Suprapubic skin (tissue), 4 donors: ENCODE measurements around the gene NSMF. TPM values are rescaled to one million over a fixed set of nuclear protein-coding genes. Genes with fewer than 3 reads are reported as not detected.
A peak's percentile ranks its signal among the peaks of the same experiment; 100 is the strongest.

Experiments
- DNase-seq, 2 donors: peaks; one replicate each; pipeline ENCODE4 v3.0.0-alpha.2; 2019; ENCODE audit warnings: low spot score in 2 of 2
- H3K27ac ChIP-seq: fragments of 200-600 bp; sonication (generic); one replicate; pipeline ENCODE4 v1.5.1; 2019
- H3K27me3 ChIP-seq: fragments of 200-600 bp; sonication (generic); one replicate; pipeline ENCODE4 v1.5.1; 2019
- H3K36me3 ChIP-seq: fragments of 200-600 bp; sonication (generic); one replicate; pipeline ENCODE4 v1.5.1; 2019
- H3K4me1 ChIP-seq: fragments of 200-600 bp; sonication (generic); one replicate; pipeline ENCODE4 v1.5.1; 2019
- H3K4me3 ChIP-seq: fragments of 200-600 bp; sonication (generic); one replicate; pipeline ENCODE4 v1.5.1; 2019; ENCODE audit warnings: mild to moderate bottlenecking
- H3K9me3 ChIP-seq: fragments of 200-600 bp; sonication (generic); one replicate; pipeline ENCODE4 v1.5.1; 2019
- EP300 ChIP-seq: sonication (generic); formaldehyde crosslinking; IDR thresholded peaks from one replicate; pipeline ENCODE4 v1.6.1; 2017; ENCODE audit warnings: antibody characterized with exemption
- POLR2A ChIP-seq, 2 donors: fragments of 450-650 bp; IDR thresholded peaks; one replicate each; pipeline ENCODE4 v1.6.1; 2017; ENCODE audit warnings: antibody characterized with exemption in 2 of 2, mild to moderate bottlenecking in 2 of 2, moderate library complexity in 2 of 2
- POLR2AphosphoS5 ChIP-seq, 3 donors: sonication (generic); formaldehyde crosslinking; IDR thresholded peaks; one replicate each; pipeline ENCODE4 v1.6.1; 2017; ENCODE audit warnings: antibody characterized with exemption in 3 of 3
- WGBS: methylation state at CpG from one replicate; pipeline ENCODE4 v1.1.5; 2018; 5-methylcytosine and 5-hydroxymethylcytosine counted together
- total RNA-seq, 4 donors: library from RNA; depleted of rRNA; stranded (reverse); fragments of >200 nt; gene quantifications; one replicate each; pipeline ENCODE4 v1.1.0, GENCODE V29; 2016
- TF ChIP-seq, protein P1 (sequence below), 2 donors: fragments of 200-600 bp in 1 of 2; fragments of 450-650 bp in 1 of 2; sonication (generic) in 1 of 2; IDR thresholded peaks; one replicate each; pipeline ENCODE4 v1.5.1; 2016 to 2019; ENCODE audit warnings: antibody characterized with exemption in 2 of 2, mild to moderate bottlenecking in 1 of 2, moderate library complexity in 1 of 2

NSMF gene
- total RNA-seq, 4 donors from 2014 or later: 36.1 to 48.1 (median 39.8) TPM

DNA sequence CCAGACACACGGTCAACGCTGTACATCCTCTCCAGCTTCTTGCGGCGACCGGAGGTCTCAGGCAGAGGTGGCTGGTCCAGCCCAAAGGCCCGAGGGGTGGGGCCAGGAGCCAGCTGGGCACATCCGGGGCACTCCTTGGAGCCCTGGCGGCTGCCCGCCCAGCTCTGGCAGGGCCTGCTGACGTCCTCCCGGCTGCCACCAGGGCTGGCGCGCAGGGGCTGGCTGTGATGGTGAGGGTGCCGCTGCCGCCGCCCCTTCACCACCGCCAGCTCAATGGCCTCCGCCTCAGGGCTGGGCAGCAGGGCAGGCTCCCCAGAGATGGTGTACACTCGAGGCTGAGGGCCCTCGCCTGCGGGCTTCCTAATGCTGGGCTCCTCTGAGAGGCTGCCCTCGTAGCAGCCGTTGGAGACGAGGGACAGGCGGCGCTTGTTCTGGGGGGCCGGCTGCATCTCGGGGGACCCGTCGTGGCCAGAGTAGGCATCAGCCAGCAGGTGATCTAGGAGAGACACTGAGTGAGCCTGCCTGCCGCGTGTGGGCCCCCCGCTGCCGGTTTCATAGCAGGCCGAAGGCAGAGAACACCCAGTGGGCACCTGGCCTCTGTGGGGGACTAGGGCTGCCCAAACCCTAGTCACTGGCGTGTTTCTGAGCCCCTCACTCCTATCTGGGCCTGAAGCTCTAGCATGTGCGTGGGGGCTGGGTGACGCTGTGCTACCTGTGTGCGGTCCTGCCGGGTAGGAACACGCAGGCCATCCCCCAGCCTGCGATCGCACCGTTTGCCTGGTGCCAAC, 1.5 kb downstream of the NSMF start:
- H3K4me1 ChIP-seq: peaks cover 58% of the 10 kb centered on the region

DNA sequence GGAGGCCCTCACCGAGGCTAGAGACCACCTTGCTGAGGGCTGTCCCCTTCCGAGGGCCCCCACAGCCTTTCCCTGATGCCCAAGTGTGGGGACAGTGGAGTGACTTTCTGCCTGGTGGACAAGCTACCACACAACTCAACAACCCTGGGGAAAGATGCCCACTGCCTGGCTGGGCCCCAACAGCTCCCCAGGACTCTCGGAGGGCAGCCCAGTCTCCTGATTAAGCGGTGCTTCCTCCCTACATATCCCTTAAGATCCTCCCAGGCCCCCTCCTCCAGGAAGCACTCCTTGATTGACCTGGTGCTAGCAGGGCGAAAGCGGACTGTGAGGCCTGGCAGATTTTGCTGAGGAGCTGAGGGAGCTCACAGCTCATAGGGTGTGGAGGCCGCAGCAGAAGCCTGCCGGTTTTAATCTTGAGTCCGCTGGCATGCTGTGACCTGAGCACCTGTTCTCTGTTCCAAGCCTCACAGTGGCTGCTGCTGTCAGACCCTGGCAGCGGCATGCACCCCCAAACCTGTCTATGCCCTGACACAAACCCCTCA, 2.2 kb downstream of the NSMF start:
- peak in 1 of 2 donors; percentile 67 for DNase-seq
- Histone ChIP-seq H3K9me3 (no peaks in the 10 kb centered on the region), H3K27ac (no peak overlapping the region), H3K27me3 (no peaks in the 10 kb centered on the region), H3K4me3 (no peak overlapping the region), H3K4me1 (peaks cover 58% of the 10 kb centered on the region), H3K36me3 (peaks cover 26% of the 10 kb centered on the region)
- no peak for TF ChIP-seq POLR2A (IDR thresholded peaks at IDR 0.05)
- TF ChIP-seq, protein P1, sequence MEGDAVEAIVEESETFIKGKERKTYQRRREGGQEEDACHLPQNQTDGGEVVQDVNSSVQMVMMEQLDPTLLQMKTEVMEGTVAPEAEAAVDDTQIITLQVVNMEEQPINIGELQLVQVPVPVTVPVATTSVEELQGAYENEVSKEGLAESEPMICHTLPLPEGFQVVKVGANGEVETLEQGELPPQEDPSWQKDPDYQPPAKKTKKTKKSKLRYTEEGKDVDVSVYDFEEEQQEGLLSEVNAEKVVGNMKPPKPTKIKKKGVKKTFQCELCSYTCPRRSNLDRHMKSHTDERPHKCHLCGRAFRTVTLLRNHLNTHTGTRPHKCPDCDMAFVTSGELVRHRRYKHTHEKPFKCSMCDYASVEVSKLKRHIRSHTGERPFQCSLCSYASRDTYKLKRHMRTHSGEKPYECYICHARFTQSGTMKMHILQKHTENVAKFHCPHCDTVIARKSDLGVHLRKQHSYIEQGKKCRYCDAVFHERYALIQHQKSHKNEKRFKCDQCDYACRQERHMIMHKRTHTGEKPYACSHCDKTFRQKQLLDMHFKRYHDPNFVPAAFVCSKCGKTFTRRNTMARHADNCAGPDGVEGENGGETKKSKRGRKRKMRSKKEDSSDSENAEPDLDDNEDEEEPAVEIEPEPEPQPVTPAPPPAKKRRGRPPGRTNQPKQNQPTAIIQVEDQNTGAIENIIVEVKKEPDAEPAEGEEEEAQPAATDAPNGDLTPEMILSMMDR (IDR thresholded peaks at IDR 0.05): no peak
- WGBS: 88% methylated on average over 9 of the region's 10 CpGs

More for the DNA sequence above, 1.5 kb downstream of the NSMF start:
- H3K4me3 ChIP-seq: peak overlapping the region; percentile 81
- DNase-seq: peak in 1 of 2 donors; percentile 70
- TF ChIP-seq POLR2AphosphoS5 (IDR thresholded peaks at IDR 0.05) (no peak), EP300 (no peak), POLR2A (IDR thresholded peaks at IDR 0.05) (no peak)
- TF ChIP-seq, protein P1 (IDR thresholded peaks at IDR 0.05): no peak
- WGBS: 94% methylated on average over 5 of the region's 44 CpGs
- peaks cover 23% of the 10 kb centered on the region for H3K36me3 ChIP-seq
- no peaks in the 10 kb centered on the region for H3K9me3 ChIP-seq
- no peaks in the 10 kb centered on the region for H3K27me3 ChIP-seq
- H3K27ac ChIP-seq: no peak overlapping the region

DNA sequence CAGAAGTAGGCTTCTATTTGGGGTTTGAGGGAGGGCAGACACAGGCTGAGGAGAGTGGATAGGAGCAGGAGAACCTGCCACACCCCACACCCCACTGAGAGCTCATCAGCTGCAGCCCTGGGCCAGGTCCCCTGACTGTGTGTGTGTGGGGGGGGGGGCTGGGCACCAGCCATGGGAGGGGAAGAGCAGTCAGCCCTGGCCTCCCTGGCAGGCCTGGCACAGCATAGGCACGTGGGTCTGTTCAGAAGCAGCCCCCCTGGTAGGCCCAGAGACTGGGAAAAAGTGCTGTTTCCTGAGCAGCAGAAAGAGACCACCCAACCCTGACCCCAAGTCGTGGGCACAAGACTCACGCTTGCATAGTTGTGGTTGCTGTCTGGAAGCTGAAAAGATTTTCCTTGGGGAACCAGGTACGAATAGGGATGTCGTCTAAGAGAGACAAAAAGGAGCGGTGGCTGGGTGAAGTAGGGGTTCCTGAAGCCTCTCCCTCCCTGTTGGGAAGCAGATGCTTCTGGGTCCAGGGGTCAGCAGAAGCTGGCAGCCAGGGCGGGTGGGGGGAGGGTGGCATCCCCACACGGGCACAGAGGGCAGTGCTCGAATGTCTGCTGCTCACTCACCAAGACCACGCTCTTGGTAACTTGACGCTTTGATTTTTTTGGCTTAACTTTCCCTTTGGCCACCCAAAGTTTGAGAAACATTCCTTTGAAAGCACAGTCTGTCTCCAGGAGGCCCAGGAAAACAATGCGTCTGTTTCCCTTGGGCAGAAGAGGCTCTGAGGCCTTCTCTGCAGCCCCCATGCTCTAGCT, 2.9 kb downstream of the NSMF start:
- Histone ChIP-seq H3K4me1 (peaks cover 58% of the 10 kb centered on the region), H3K27ac (no peak overlapping the region), H3K9me3 (no peaks in the 10 kb centered on the region), H3K36me3 (peaks cover 22% of the 10 kb centered on the region), H3K27me3 (no peaks in the 10 kb centered on the region), H3K4me3 (no peak overlapping the region)
- DNase-seq: peak in 1 of 2 donors; percentile 58
- no peak for TF ChIP-seq EP300
- TF ChIP-seq POLR2AphosphoS5 (IDR thresholded peaks at IDR 0.05): no peak
- TF ChIP-seq, protein P1 (IDR thresholded peaks at IDR 0.05): no peak
- no peak for TF ChIP-seq POLR2A (IDR thresholded peaks at IDR 0.05)
- 82% methylated on average over 12 of the region's 12 CpGs for WGBS

DNA sequence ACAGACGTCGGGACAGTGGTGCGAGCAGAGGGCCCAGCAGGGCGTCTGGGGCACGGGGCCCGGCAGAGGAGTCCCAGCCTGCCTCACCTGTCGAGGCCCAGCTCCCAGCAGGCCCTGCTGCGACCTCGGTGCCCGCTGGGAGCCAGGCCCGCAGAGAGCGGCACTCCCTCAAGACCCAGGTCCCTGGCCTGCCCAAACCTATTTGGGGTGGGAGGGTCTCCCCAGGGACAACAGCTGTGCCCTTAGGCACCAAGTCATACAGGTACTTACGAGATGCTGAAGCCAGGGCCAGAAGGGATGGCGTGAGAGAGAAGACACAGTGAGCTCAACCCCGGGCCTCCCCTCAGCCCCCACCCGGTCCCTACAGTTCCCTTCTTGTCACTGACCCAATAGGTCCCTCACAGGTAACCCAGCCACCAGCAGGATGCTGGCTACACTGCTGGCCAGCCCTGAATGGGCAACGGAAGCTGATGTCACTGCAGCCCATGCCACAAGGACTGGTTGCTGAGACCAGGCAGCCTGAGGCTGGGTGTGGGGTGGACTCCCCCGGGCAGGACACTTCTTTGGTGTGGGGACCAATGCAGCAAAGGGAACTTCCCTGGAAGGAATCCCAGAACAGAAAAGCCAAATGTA, 3.7 kb downstream of the NSMF start:
- Histone ChIP-seq H3K9me3 (no peaks in the 10 kb centered on the region), H3K27ac (no peak overlapping the region), H3K4me1 (peaks cover 58% of the 10 kb centered on the region), H3K4me3 (no peak overlapping the region), H3K27me3 (no peaks in the 10 kb centered on the region), H3K36me3 (peaks cover 22% of the 10 kb centered on the region)
- peak in 1 of 2 donors; percentile 75 for DNase-seq
- 78% methylated on average over 5 of the region's 18 CpGs for WGBS
- TF ChIP-seq POLR2AphosphoS5 (IDR thresholded peaks at IDR 0.05) (no peak), POLR2A (IDR thresholded peaks at IDR 0.05) (no peak), EP300 (no peak)
- TF ChIP-seq, protein P1 (IDR thresholded peaks at IDR 0.05): no peak
